HG02763 (cell line): Measurements from ENCODE around the gene CPXM2.

Source experiments
- ATAC-seq: cut with Tn5 transposase; IDR thresholded peaks from one replicate; pipeline ENCODE4 v1.9.1; 2021; ENCODE audit warnings: mild to moderate bottlenecking, moderate library complexity; ENCODE audit not compliant: unreplicated experiment

CPXM2 gene

GRCh38 chr10:123704076-123704475 lies 187.5 kb downstream of the CPXM2 start:
- ATAC-seq: no peak

- ATAC-seq: no peak
Observed at GRCh38 chr10:123703195-123703790, 188.3 kb downstream of the CPXM2 start.
